HepG2 (cell line): ENCODE results near the gene TTPAL. TPM values are rescaled to one million over a fixed set of nuclear protein-coding genes. Genes with fewer than 3 reads are reported as not detected.

Source experiments
- ATAC-seq: fragments of 200-7000 bp; cut with Tn5 transposase; 3 replicates; pipeline ENCODE4 v1.9.1; 2020; ENCODE audit warnings: mild to moderate bottlenecking, moderate library complexity
- BruUV-seq: library from RNA; stranded (reverse); fragments of 400-500 nt; replicated peaks from 2 replicates; lab custom pipeline; 2021; lab: Mats Ljungman, UMichigan
- CTCF ChIA-PET: fragments of 300-600 bp; formaldehyde crosslinking; extraction: SDS; loops from one replicate; lab custom pipeline; 2021; ENCODE audit warnings: low total read pairs, inconsistent platforms, low intra/inter-chr PET ratio; lab: Yijun Ruan, JAX
- POLR2A ChIA-PET: fragments of 350-600 bp; sonication (Branson Sonifier 250); formaldehyde crosslinking; loops from one replicate; lab custom pipeline; 2020; ENCODE audit warnings: antibody characterized with exemption, inconsistent platforms; lab: Yijun Ruan, JAX
- DNase-seq: peaks from one replicate; pipeline ENCODE4 v3.0.0-alpha.2; 2015; ENCODE audit warnings: low spot score
- FAIRE-seq: peaks from 3 replicates; lab custom pipeline; 2011; peaks lifted over from hg19 to GRCh38; lab: Jason Lieb, UNC
- H2AFZ ChIP-seq: one replicate; pipeline ENCODE4 v1.6.1; 2011; ENCODE audit warnings: low read length, inconsistent platforms
- H3K27ac ChIP-seq: fragments of 300-600 bp; 3 replicates; pipeline ENCODE4 v1.8.0; 2011; ENCODE audit warnings: mixed run types, mild to moderate bottlenecking, mixed read lengths, low read length, inconsistent platforms; ENCODE audit not compliant: insufficient read depth; ENCODE audit errors: extremely low read length
- H3K27me3 ChIP-seq, 2 experiments: fragments of 200-600 bp in 1 of 2; 2 replicates in 1 of 2; 3 replicates in 1 of 2; pipeline versions ENCODE4 v1.6.0 to v1.8.0; 2011; ENCODE audit warnings: low read length in 2 of 2, mild to moderate bottlenecking in 2 of 2, moderate library complexity in 2 of 2, inconsistent platforms in 1 of 2; ENCODE audit not compliant: insufficient read depth in 2 of 2, control insufficient read depth in 1 of 2
- H3K36me3 ChIP-seq, 2 experiments: fragments of 200-600 bp in 1 of 2; replicated peaks in 1 of 2; 2 replicates in 1 of 2; 3 replicates in 1 of 2; pipeline versions ENCODE4 v1.5.1 to v1.8.0; 2011; ENCODE audit warnings: low read length in 2 of 2, inconsistent platforms in 1 of 2; ENCODE audit not compliant: insufficient read depth in 2 of 2, control insufficient read depth in 1 of 2
- H3K4me1 ChIP-seq: 2 replicates; pipeline ENCODE4 v1.5.1; 2012; ENCODE audit warnings: low read length, inconsistent platforms; ENCODE audit not compliant: insufficient read depth
- H3K4me2 ChIP-seq: 2 replicates; pipeline ENCODE4 v1.6.0; 2011; ENCODE audit warnings: low read depth, low read length, inconsistent platforms
- H3K4me3 ChIP-seq, 3 experiments: fragments of 200-600 bp in 1 of 3; sonication (generic), shearing (Covaris generic) in 1 of 3; replicated peaks in 1 of 3; 2 replicates each; pipeline ENCODE4 v1.5.1; 2011 to 2016; ENCODE audit warnings: low read length in 3 of 3, inconsistent platforms in 2 of 3, low read depth in 2 of 3, mild to moderate bottlenecking in 2 of 3, control low read depth in 1 of 3, mixed read lengths in 1 of 3; ENCODE audit not compliant: insufficient read depth in 1 of 3
- H3K79me2 ChIP-seq: one replicate; pipeline ENCODE4 v1.6.1; 2011; ENCODE audit warnings: low read length, inconsistent platforms; ENCODE audit not compliant: insufficient read depth
- H3K9ac ChIP-seq: 2 replicates; pipeline ENCODE4 v1.6.0; 2011; ENCODE audit warnings: mild to moderate bottlenecking, low read depth, low read length, inconsistent platforms; ENCODE audit not compliant: insufficient read depth
- H3K9me3 ChIP-seq: 2 replicates; pipeline ENCODE4 v1.5.1; 2012; ENCODE audit warnings: mild to moderate bottlenecking, low read length
- H4K20me1 ChIP-seq: 2 replicates; pipeline ENCODE4 v1.6.0; 2011; ENCODE audit warnings: inconsistent platforms, mild to moderate bottlenecking, low read length, moderate library complexity; ENCODE audit not compliant: insufficient read depth
- CENPBD1 ChIP-seq: sonication (generic); formaldehyde crosslinking; IDR thresholded peaks from 2 replicates; pipeline ENCODE4 v1.8.0; 2022; ENCODE audit warnings: missing genetic modification reagents, low read depth, mild to moderate bottlenecking, borderline replicate concordance
- CREB1 ChIP-seq, 2 experiments: fragments of 450-650 bp in 1 of 2; IDR thresholded peaks; 2 replicates each; pipeline ENCODE4 v1.6.1; 2016 to 2017; ENCODE audit warnings: control low read depth in 1 of 2, mild to moderate bottlenecking in 1 of 2, missing compliant biosample characterization in 1 of 2, missing genetic modification characterization in 1 of 2
- HDAC1 ChIP-seq: sonication (generic); formaldehyde crosslinking; IDR thresholded peaks from 2 replicates; pipeline ENCODE4 v1.5.1; 2020; ENCODE audit warnings: mild to moderate bottlenecking, missing genetic modification reagents
- HIVEP1 ChIP-seq: sonication (generic); formaldehyde crosslinking; IDR thresholded peaks from 2 replicates; pipeline ENCODE4 v1.4.0; 2020; ENCODE audit warnings: mild to moderate bottlenecking, missing genetic modification reagents
- HOXA7 ChIP-seq: sonication (generic); formaldehyde crosslinking; IDR thresholded peaks from 2 replicates; pipeline ENCODE4 v1.8.1; 2022; ENCODE audit warnings: mild to moderate bottlenecking, missing genetic modification reagents, moderate library complexity
- JUN ChIP-seq: sonication (generic); formaldehyde crosslinking; IDR thresholded peaks from 2 replicates; pipeline ENCODE4 v1.4.0; 2020; ENCODE audit warnings: mild to moderate bottlenecking, missing genetic modification reagents
- LCORL ChIP-seq, 2 experiments: fragments of 450-650 bp in 1 of 2; sonication (generic) in 1 of 2; formaldehyde crosslinking in 1 of 2; IDR thresholded peaks; 2 replicates each; pipeline versions ENCODE4 v1.5.0 to v1.6.1; 2017 to 2020; ENCODE audit warnings: antibody characterized with exemption in 1 of 2, missing genetic modification reagents in 1 of 2
- MIER3 ChIP-seq: IDR thresholded peaks from 2 replicates; pipeline ENCODE4 v1.6.1; 2016; ENCODE audit warnings: missing compliant biosample characterization, borderline replicate concordance
- RARA ChIP-seq: IDR thresholded peaks from 2 replicates; pipeline ENCODE4 v1.6.1; 2016; ENCODE audit warnings: missing genetic modification reagents, missing compliant biosample characterization
- RNF2 ChIP-seq: fragments of 450-650 bp; conservative IDR thresholded peaks from 2 replicates; pipeline ENCODE4 v1.6.1; 2016; ENCODE audit warnings: low read depth
- TCF7 ChIP-seq: sonication (generic); IDR thresholded peaks from 2 replicates; pipeline ENCODE4 v1.6.1; 2016; ENCODE audit warnings: antibody characterized with exemption, low read depth
- TGIF2 ChIP-seq: IDR thresholded peaks from 2 replicates; pipeline ENCODE4 v1.6.1; 2016; ENCODE audit warnings: control low read depth, missing compliant biosample characterization
- ZBTB26 ChIP-seq: IDR thresholded peaks from 2 replicates; pipeline ENCODE4 v1.6.1; 2016; ENCODE audit warnings: missing compliant biosample characterization, missing genetic modification reagents, borderline replicate concordance
- ZNF20 ChIP-seq: sonication (generic); formaldehyde crosslinking; IDR thresholded peaks from 2 replicates; pipeline ENCODE4 v1.4.0; 2020; ENCODE audit warnings: mild to moderate bottlenecking, moderate library complexity, missing genetic modification reagents
- ZNF563 ChIP-seq: sonication (generic); formaldehyde crosslinking; IDR thresholded peaks from 2 replicates; pipeline ENCODE4 v1.8.0; 2022; ENCODE audit warnings: mild to moderate bottlenecking, moderate library complexity, missing genetic modification reagents
- ZNF564 ChIP-seq: sonication (generic); formaldehyde crosslinking; IDR thresholded peaks from 2 replicates; pipeline ENCODE4 v1.8.1; 2023; ENCODE audit warnings: mild to moderate bottlenecking, missing genetic modification reagents
- WGBS: methylation state at CpG from one replicate; pipeline ENCODE4 v1.1.6; 2017; ENCODE audit warnings: low lambda C conversion rate; 5-methylcytosine and 5-hydroxymethylcytosine counted together
- in situ Hi-C: cut with HindIII; loops from 2 replicates; pipeline ENCODE4 v1.10.0; 2017; ENCODE audit warnings: low pct_unique_long_range_greater_than_20kb; ENCODE audit not compliant: extremely low pct_ligation_motif_present
- intact Hi-C: fragments of 100-400 bp; cut with micrococcal nuclease; formaldehyde crosslinking; loops from one replicate; pipeline ENCODE4 v1.10.0; 2022; ENCODE audit not compliant: unreplicated experiment
- polyA plus RNA-seq, 8 experiments: library from polyadenylated mRNA; depleted of rRNA in 3 of 8; stranded (reverse) in 7 of 8; unstranded in 1 of 8; fragments of >200 nt; fragmentation: Illumina TruSeq in 4 of 8; extraction: Trizol in 4 of 8; gene quantifications; 2 replicates each; pipeline versions ENCODE4 v1.2.1 to v1.2.3, GENCODE V29; 2011 to 2016; ENCODE audit warnings: low read depth in 4 of 8, missing spikeins in 1 of 8, mixed read lengths in 1 of 8; ENCODE audit not compliant: insufficient read depth in 1 of 8
- total RNA-seq, 5 experiments: library from RNA; depleted of rRNA; stranded (reverse); fragments of >200 nt; fragmentation: Illumina TruSeq; extraction: Trizol; gene quantifications; 2 replicates each; pipeline ENCODE4 v1.2.3, GENCODE V29; 2016; ENCODE audit warnings: low read depth in 1 of 5

TTPAL gene
- total and polyA plus RNA-seq, 2 of the 13 experiments (the other 11 are each of a cell fraction or from before 2014, with no cell fraction given): 4.3 to 18.8 TPM

GRCh38 chr20:44533928-44534327, 58.3 kb downstream of the TTPAL start:
- CTCF ChIA-PET: no interaction called here
- H3K4me2 ChIP-seq: peak overlapping the region; percentile 98; the same call in 1 of the 2 replicates
- peaks cover 26% of the 10 kb centered on the region for H3K79me2 ChIP-seq
- H2AFZ ChIP-seq: no peak overlapping the region
- no peak for FAIRE-seq
- H3K27ac ChIP-seq: no peak overlapping the region
- BruUV-seq: no TSS peak
- H4K20me1 ChIP-seq: no peaks in the 10 kb centered on the region
- no peak for ATAC-seq
- H3K4me1 ChIP-seq: peaks cover 52% of the 10 kb centered on the region
- no peak overlapping the region for H3K9ac ChIP-seq
- DNase-seq: no peak
- no peaks in the 10 kb centered on the region for H3K9me3 ChIP-seq
- 92% methylated on average over 4 of the region's 4 CpGs for WGBS
- in situ Hi-C loops: no loop called here
- no peaks in the 10 kb centered on the region for H3K36me3 ChIP-seq
- POLR2A ChIA-PET: interaction anchor here (3.2 kb wide), 1 partner anchor 12 kb away, joined by 24 read pairs; the partner anchor contains the start of gene SERINC3
- no peak overlapping the region for H3K4me3 ChIP-seq
- TF ChIP-seq HOXA7 (no peak), LCORL (IDR thresholded peaks at IDR 0.05) (peak; percentile 82), LCORL (CRISPR knock-in tag; IDR thresholded peaks at IDR 0.05) (no peak), ZBTB26 (CRISPR knock-in tag) (no peak), HDAC1 (CRISPR knock-in tag) (0 out of 2 replicates have a peak, but pooled peaks have one; percentile 5)
- H3K27me3 ChIP-seq: no peaks in the 10 kb centered on the region; a peak in 1 of 5 replicates
- intact Hi-C loops: no loop called here

- TF ChIP-seq ZNF563 (CRISPR knock-in tag) (no peak), RNF2 (no peak), RARA (no peak), HIVEP1 (CRISPR knock-in tag) (no peak), TCF7 (no peak), CENPBD1 (no peak), MIER3 (CRISPR knock-in tag) (no peak), JUN (CRISPR knock-in tag) (no peak), ZNF564 (CRISPR knock-in tag) (no peak), ZNF20 (CRISPR knock-in tag) (no peak), CREB1 (IDR thresholded peaks at IDR 0.05) (no peak), CREB1 (CRISPR knock-in tag; IDR thresholded peaks at IDR 0.05) (no peak), TGIF2 (CRISPR knock-in tag) (no peak)
- ChIA-PET POLR2A (no interaction called here), CTCF (no interaction called here)
- no peaks in the 10 kb centered on the region; a peak in 1 of 5 replicates for H3K27me3 ChIP-seq
- no TSS peak for BruUV-seq
- H3K4me3 ChIP-seq: no peak overlapping the region
- DNase-seq (no peak), ATAC-seq (no peak), FAIRE-seq (no peak)
- H3K9ac ChIP-seq: no peak overlapping the region
- H3K36me3 ChIP-seq: no peaks in the 10 kb centered on the region
- H3K79me2 ChIP-seq: peaks cover 26% of the 10 kb centered on the region
- no peaks in the 10 kb centered on the region for H3K9me3 ChIP-seq
- peaks cover 31% of the 10 kb centered on the region for H3K4me1 ChIP-seq
- in situ Hi-C loops: no loop called here
- peak overlapping the region; percentile 10 for H3K27ac ChIP-seq
- H3K4me2 ChIP-seq: no peak overlapping the region
- no peak overlapping the region for H2AFZ ChIP-seq
- 97% methylated on average over 3 of the region's 3 CpGs for WGBS
- no peaks in the 10 kb centered on the region for H4K20me1 ChIP-seq
- intact Hi-C loops: no loop called here
Measured at GRCh38 chr20:44536175-44536574, 60.5 kb downstream of the TTPAL start.
